Gastroesophageal sphincter (tissue), 4 donors: Measurements from ENCODE around the gene LIMK1. TPM values are rescaled to one million over a fixed set of nuclear protein-coding genes. Genes with fewer than 3 reads are reported as not detected.
"Not testable (repeated sequence)": the region's sequence is repeated elsewhere in the genome, so short reads cannot be mapped to it uniquely, and the experiment has no call there.

Source experiments
- ATAC-seq: fragments of 150-250 bp; one replicate; pipeline ENCODE4 v1.9.1; 2016; ENCODE audit warnings: mild to moderate bottlenecking, moderate library complexity
- H3K27ac ChIP-seq, 4 donors: fragments of 200-600 bp; sonication (generic) in 3 of 4; 1 replicate in 3 of 4; 2 replicates in 1 of 4; pipeline ENCODE4 v1.5.1; 2016 to 2019
- H3K27me3 ChIP-seq: fragments of 200-600 bp; sonication (generic); one replicate; pipeline ENCODE4 v1.5.1; 2019
- H3K36me3 ChIP-seq, 2 donors: fragments of 200-600 bp; sonication (generic); one replicate each; pipeline ENCODE4 v1.5.1; 2019; ENCODE audit warnings: control low read depth in 1 of 2
- H3K4me1 ChIP-seq, 3 donors: fragments of 200-600 bp; sonication (generic); 1 replicate in 2 of 3; 2 replicates in 1 of 3; pipeline ENCODE4 v1.5.1; 2016 to 2019; ENCODE audit warnings: control low read depth in 2 of 3
- H3K4me3 ChIP-seq, 2 donors: fragments of 200-600 bp; sonication (generic); one replicate each; pipeline ENCODE4 v1.5.1; 2019; ENCODE audit warnings: mild to moderate bottlenecking in 1 of 2, moderate library complexity in 1 of 2
- H3K9me3 ChIP-seq, 3 donors: fragments of 200-600 bp; sonication (generic); one replicate each; pipeline ENCODE4 v1.5.1; 2017 to 2019; ENCODE audit warnings: control low read depth in 2 of 3
- EP300 ChIP-seq: sonication (generic); formaldehyde crosslinking; IDR thresholded peaks from one replicate; pipeline ENCODE4 v1.6.1; 2017; ENCODE audit warnings: antibody characterized with exemption, mild to moderate bottlenecking
- POLR2A ChIP-seq, 2 donors: fragments of 450-650 bp; IDR thresholded peaks; one replicate each; pipeline ENCODE4 v1.6.1; 2017; ENCODE audit warnings: antibody characterized with exemption in 2 of 2, mild to moderate bottlenecking in 2 of 2, moderate library complexity in 1 of 2
- POLR2AphosphoS5 ChIP-seq: sonication (generic); formaldehyde crosslinking; IDR thresholded peaks from one replicate; pipeline ENCODE4 v1.6.1; 2017; ENCODE audit warnings: antibody characterized with exemption
- WGBS, 2 donors: methylation state at CpG; one replicate each; pipeline ENCODE4 v1.1.5; 2018; ENCODE audit warnings: low coverage in 1 of 2; 5-methylcytosine and 5-hydroxymethylcytosine counted together
- total RNA-seq, 4 donors: library from RNA; depleted of rRNA; stranded (reverse); fragments of >200 nt; gene quantifications; one replicate each; pipeline ENCODE4 v1.1.0, GENCODE V29; 2016
- TF ChIP-seq, protein P1 (sequence below), 4 experiments: fragments of 200-600 bp in 2 of 4; fragments of 450-650 bp in 2 of 4; sonication (generic) in 1 of 4; IDR thresholded peaks; one replicate each; pipeline ENCODE4 v1.5.1; 2017 to 2019; ENCODE audit warnings: antibody characterized with exemption in 4 of 4, mild to moderate bottlenecking in 2 of 4, moderate library complexity in 2 of 4

The LIMK1 gene
- total RNA-seq, 4 donors from 2014 or later: 7.2 to 20.6 (median 13.2) TPM

DNA sequence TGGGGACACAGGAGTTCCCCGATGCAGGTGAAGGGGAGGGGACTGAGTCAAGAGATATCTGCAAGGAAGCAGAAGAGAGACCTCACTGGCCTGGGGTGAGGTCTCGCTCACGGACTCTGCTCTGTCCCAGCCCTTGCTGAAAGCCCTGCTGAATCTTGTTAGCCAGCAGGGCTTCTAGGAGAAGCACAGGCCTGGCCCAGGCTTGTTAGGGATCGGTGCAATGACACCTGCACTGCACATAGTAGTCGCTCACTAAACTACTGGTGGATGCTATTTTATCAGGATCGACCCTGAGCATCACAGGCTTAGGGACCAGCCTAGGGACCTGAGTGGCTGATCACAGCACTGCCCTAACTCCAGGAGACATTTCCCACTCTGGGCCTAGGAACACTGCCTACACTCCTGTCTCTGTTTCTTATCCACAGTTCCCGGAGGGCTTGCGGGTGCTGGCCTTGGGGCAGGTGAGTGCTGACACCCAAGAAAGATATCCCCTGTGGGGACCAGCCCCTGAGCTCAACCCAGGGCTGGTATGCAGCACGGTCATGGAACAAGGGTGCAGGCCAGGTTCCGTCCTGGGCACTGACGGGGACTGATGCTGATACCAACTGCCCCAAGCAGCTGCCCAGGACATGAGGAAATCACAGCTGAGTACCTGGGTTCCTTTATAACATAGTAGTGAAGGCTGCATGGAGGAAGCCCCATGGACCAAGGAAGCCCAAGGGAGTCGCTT is 42.6 kb upstream of the LIMK1 start:
- ATAC-seq: no peak
- Histone ChIP-seq H3K4me3 (no peak overlapping the region), H3K9me3 (no peaks in the 10 kb centered on the region), H3K27ac (peak overlapping the region in 3 of 4 donors; percentile 21 to 64 (median 50)), H3K4me1 (peaks cover 0 to 78% (median 3%) of the 10 kb centered on the region in 3 donors), H3K27me3 (no peaks in the 10 kb centered on the region), H3K36me3 (peaks cover 0 to 100% of the 10 kb centered on the region in 2 donors)
- TF ChIP-seq POLR2A (IDR thresholded peaks at IDR 0.05) (peak in 1 of 2 donors; percentile 13), EP300 (no peak)
- 80 to 85% methylated on average over 1 to 2 of the region's 12 CpGs for WGBS, 2 donors

DNA sequence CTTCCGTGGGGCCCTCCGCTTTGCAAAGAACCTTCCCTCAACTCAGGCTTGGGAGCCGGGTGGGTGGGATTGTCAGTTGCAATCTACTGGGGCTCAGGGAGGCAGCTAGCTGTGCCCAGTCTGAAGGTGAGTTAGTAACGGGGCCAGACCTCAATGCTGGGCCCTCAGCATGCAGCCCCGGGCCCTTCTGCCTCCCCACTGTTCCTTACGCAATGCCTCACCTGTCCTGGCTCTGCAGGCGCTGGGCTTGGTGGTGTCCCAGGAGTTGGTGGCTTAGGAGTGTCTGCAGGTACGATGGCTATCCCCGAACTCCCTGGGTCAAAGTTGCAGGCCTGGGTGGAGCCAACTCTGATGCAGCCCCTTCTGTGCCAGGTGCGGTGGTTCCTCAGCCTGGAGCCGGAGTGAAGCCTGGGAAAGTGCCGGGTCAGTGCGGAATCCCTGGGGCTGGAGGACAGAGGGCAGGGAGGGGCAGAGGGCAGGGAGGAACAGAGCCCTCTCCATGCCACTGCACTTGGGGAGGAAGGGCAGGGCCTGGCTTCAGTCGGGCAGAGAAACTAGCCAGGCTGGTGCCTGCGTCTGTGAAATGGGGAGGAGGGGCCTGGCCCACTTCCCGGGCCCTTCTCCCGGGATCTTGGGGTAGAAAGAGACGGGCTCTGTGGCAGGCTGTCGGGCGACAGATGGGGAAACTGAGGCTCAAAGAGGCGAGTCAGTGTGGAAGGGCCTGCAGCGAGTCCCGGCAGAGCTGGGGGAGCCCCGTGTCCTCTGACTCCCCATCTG is 40.7 kb upstream of the LIMK1 start:
- H3K36me3 ChIP-seq: peaks cover 0 to 100% of the 10 kb centered on the region in 2 donors
- H3K4me1 ChIP-seq: peaks cover 0 to 60% (median 3%) of the 10 kb centered on the region in 3 donors
- H3K9me3 ChIP-seq: no peaks in the 10 kb centered on the region
- no peak overlapping the region for H3K4me3 ChIP-seq
- TF ChIP-seq EP300 (no peak), POLR2AphosphoS5 (no peak), POLR2A (IDR thresholded peaks at IDR 0.05) (no peak)
- WGBS, 2 donors: 37 to 55% methylated on average over 2 to 13 of the region's 24 CpGs
- peak overlapping the region in 3 of 4 donors; percentile 49 to 53 (median 51) for H3K27ac ChIP-seq
- H3K27me3 ChIP-seq: no peaks in the 10 kb centered on the region
- no peak for ATAC-seq

DNA sequence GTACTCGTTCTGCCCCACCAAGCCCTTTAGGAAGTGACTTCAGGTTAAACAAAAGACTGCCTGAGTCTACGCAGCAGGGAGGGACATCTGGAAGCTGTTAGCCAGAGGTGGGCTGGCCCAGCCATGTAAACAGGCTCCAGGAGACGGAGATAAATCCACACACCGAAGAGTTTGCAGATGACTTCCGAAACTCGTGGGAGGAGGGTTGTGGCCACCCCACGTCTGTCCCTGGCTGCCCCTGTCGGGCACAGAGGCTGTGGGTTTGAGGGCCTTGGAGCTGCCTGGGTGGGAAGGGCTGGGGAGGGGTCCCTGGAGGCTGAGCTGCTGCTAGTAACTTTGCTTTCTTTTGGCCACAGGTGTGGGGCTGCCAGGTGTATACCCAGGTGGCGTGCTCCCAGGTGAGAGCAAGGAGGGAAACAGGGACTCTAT is 40.1 kb upstream of the LIMK1 start:
- H3K27ac ChIP-seq: peak overlapping the region in 3 of 4 donors; percentile 49 to 53 (median 51)
- H3K4me3 ChIP-seq: no peak overlapping the region
- ATAC-seq: no peak
- H3K27me3 ChIP-seq: no peaks in the 10 kb centered on the region
- peaks cover 0 to 54% (median 3%) of the 10 kb centered on the region in 3 donors for H3K4me1 ChIP-seq
- H3K36me3 ChIP-seq: peaks cover 0 to 100% of the 10 kb centered on the region in 2 donors
- TF ChIP-seq, protein P1, sequence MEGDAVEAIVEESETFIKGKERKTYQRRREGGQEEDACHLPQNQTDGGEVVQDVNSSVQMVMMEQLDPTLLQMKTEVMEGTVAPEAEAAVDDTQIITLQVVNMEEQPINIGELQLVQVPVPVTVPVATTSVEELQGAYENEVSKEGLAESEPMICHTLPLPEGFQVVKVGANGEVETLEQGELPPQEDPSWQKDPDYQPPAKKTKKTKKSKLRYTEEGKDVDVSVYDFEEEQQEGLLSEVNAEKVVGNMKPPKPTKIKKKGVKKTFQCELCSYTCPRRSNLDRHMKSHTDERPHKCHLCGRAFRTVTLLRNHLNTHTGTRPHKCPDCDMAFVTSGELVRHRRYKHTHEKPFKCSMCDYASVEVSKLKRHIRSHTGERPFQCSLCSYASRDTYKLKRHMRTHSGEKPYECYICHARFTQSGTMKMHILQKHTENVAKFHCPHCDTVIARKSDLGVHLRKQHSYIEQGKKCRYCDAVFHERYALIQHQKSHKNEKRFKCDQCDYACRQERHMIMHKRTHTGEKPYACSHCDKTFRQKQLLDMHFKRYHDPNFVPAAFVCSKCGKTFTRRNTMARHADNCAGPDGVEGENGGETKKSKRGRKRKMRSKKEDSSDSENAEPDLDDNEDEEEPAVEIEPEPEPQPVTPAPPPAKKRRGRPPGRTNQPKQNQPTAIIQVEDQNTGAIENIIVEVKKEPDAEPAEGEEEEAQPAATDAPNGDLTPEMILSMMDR (IDR thresholded peaks at IDR 0.05): no peak
- TF ChIP-seq POLR2A (IDR thresholded peaks at IDR 0.05): no peak
- TF ChIP-seq POLR2AphosphoS5: peak; percentile 28
- no peaks in the 10 kb centered on the region for H3K9me3 ChIP-seq
- WGBS, 2 donors: 29% methylated on average over 5 of the region's 9 CpGs; no CpG with 5 or more reads in 1 of the 2 donors

DNA sequence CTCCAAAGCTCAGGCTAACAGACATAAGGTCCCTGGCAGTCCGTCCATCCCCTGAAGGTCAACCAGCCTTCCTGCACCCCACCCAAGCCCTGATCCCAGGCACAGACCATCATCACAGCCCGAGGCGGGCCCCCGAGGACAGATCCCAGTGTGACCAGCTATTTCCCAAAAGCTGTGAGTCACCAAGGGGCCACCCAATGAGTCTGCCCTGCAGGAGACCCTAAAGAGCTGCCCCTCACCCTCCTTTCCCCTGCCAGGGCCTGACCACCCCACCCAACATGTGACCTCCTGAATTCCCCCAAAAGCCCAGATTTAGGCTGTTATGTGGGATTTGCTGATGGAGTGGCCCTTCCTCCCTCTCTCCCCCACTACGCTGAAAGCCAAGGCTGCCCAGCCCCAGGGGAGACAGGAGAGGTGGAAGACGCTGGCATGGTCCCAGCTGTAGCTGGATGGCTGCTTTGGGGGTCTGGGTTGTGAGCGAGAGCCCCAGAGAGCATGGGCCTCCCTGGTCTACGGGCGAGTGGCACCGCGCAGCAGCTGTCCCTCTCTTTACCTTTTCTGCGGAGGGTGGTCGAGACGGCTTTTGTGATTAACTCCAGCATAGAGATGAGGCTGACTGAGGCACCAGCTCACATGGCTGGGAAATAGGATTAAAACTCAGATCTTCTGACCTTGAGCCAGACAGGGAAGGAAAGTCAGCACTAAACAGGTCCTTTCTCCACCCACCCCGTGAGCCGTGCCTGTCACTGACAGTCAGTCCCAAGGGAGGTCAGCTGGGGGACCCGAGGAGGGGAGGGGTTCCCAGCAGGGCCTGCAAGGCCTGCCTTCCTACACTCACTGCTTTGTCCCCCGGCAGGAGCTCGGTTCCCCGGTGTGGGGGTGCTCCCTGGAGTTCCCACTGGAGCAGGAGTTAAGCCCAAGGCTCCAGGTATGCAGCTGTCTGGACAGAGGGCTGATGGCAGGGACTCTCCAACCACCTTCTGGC is 38.9 kb upstream of the LIMK1 start:
- Histone ChIP-seq H3K4me1 (peaks cover 0 to 42% (median 3%) of the 10 kb centered on the region in 3 donors), H3K36me3 (peaks cover 0 to 100% of the 10 kb centered on the region in 2 donors), H3K9me3 (no peaks in the 10 kb centered on the region), H3K27me3 (no peaks in the 10 kb centered on the region), H3K4me3 (no peak overlapping the region), H3K27ac (peak overlapping the region in 3 of 4 donors; percentile 7 to 51 (median 16))
- TF ChIP-seq POLR2AphosphoS5: no peak
- TF ChIP-seq, protein P1 (IDR thresholded peaks at IDR 0.05): no peak
- no peak for TF ChIP-seq EP300
- no peak for TF ChIP-seq POLR2A (IDR thresholded peaks at IDR 0.05)
- no peak for ATAC-seq
- WGBS, 2 donors: 83 to 93% methylated on average over 3 to 10 of the region's 20 CpGs

DNA sequence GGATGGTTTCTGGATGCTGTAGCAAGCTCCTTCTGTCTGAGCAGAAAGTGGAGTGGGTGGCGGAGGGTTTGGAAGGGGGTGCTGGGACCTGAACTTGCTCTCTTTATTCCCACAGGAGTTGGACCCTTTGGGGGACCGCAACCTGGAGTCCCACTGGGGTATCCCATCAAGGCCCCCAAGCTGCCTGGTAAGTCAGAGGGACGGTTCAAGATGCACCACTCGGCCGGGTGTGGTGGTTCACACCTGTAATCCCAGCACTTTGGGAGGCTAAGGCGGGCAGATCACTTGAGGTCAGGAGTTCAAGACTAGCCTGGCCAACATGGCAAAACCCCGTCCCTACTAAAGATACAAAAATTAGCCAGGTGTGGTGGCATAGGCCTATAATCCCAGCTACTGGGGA is 37.0 kb upstream of the LIMK1 start:
- WGBS, 2 donors: no CpG with 5 or more reads among the region's 7 CpGs
- H3K27ac ChIP-seq: peak overlapping the region in 1 of 4 donors; percentile 11
- H3K4me1 ChIP-seq: peaks cover 0 to 23% (median 3%) of the 10 kb centered on the region in 3 donors
- H3K27me3 ChIP-seq, H3K4me3 ChIP-seq, H3K9me3 ChIP-seq, ATAC-seq: not testable (repeated sequence)
- peaks cover 0 to 100% of the 10 kb centered on the region in 2 donors for H3K36me3 ChIP-seq
